ENCODE results near the gene OR10A3.

DNA sequence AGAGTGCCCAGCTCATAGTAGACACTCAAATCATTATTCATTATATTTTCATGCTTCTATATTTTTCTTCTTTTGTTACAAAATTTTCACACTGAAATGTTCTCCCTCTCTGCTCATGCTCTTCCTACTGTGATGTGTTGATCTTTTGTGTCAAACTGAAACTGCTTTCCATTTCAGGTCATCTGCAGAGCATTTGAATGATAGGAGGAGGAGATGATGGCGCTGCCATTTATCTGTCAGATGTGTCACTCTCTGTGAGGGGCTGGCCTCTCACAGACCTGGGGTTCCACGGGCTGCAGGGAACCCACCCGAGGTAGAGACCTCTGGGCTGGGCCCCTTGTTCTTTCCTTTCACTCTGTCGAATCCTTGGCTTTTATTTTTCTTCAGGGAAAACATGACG, 51.5 kb downstream of the OR10A3 start:
- no peak for TF ChIP-seq POLR2AphosphoS5 (IDR thresholded peaks at IDR 0.05; ENCODE audit: low read depth, low read length)
- no peak for TF ChIP-seq REST (IDR thresholded peaks at IDR 0.05; ENCODE audit: insufficient read depth in 1 of 2, low read depth in 2 of 2, low read length in 2 of 2)
- no peak for TF ChIP-seq TAF1 (IDR thresholded peaks at IDR 0.05; ENCODE audit: borderline replicate concordance, insufficient read depth, low read length)

Measured in PFSK-1 (cell line).